Activated gamma-delta T cell treated with Interleukin-2 at 50 U/mL for 16 hours (primary cell): ENCODE results near the gene SIRPG.

ENCODE experiments used
- DNase-seq: peaks from one replicate; pipeline ENCODE4 v3.0.0-alpha.2; 2020

SIRPG gene

DNA sequence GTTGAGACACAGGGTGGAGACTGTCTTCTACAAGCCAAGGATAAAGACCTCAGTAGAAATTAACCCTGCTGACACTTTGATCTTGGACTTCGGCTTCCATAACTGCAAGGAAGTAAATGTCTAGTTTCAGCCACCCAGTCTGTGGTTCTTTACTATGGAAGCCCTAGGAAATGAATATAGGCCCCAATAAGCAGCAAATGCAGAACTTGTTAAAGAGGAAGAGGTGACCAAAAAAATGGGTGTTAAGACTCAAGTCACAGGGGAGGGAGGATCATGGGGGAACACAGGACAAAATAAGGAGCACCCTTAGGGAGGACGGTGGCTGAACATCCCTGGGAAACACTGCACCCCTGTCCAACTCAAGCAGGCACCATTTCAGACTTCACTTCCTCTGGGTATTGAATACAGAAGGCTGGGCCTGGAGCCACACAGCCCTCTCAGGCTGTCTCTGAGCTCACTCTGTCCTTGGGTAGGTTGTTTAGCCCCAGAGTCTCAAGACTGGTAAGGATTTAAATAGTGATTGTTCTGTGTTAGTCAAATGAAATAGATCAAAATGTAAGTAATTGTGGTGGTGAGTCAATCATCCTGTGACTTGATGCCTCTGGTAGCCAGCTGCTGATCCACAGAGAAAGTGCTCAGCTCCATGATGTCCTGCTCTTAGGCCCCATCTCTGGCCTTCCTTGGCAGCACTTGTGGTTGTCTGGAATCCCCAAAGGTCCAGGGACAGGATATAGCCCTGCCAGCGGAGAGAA lies 69.6 kb downstream of the SIRPG start:
- no peak for DNase-seq

GRCh38 chr20:1579488-1579887 lies 78.1 kb downstream of the SIRPG start:
- DNase-seq, result no peak
